Smooth muscle cell (in vitro differentiated cells): ENCODE data around the gene IL13RA2. TPM values are rescaled to one million over a fixed set of nuclear protein-coding genes. Genes with fewer than 3 reads are reported as not detected.

Source experiments
- DNase-seq: peaks from one replicate; lab custom pipeline; 2025; ENCODE audit not compliant: unreplicated experiment; lab: John Stamatoyannopoulos, UW
- H2AFZ ChIP-seq: fragments of 200-600 bp; sonication (generic); 2 replicates; pipeline ENCODE4 v1.6.0; 2016; ENCODE audit warnings: antibody characterized with exemption, low read depth, mild to moderate bottlenecking
- H3F3A ChIP-seq: fragments of 200-600 bp; sonication (generic); 2 replicates; pipeline ENCODE4 v1.6.0; 2017; ENCODE audit warnings: antibody characterized with exemption, low read depth
- H3K27ac ChIP-seq: fragments of 200-600 bp; sonication (generic); 2 replicates; pipeline ENCODE4 v1.5.1; 2016; ENCODE audit warnings: low read depth, mild to moderate bottlenecking
- H3K27me3 ChIP-seq: fragments of 200-600 bp; sonication (generic); 2 replicates; pipeline ENCODE4 v1.6.1; 2016; ENCODE audit warnings: low read depth, mild to moderate bottlenecking
- H3K36me3 ChIP-seq: fragments of 200-600 bp; sonication (generic); 2 replicates; pipeline ENCODE4 v1.5.1; 2016; ENCODE audit warnings: low read depth
- H3K4me1 ChIP-seq: fragments of 200-600 bp; sonication (generic); 2 replicates; pipeline ENCODE4 v1.5.1; 2016; ENCODE audit warnings: low read depth
- H3K4me2 ChIP-seq: fragments of 200-600 bp; sonication (generic); 2 replicates; pipeline ENCODE4 v1.6.0; 2016; ENCODE audit warnings: mild to moderate bottlenecking
- H3K4me3 ChIP-seq: fragments of 200-600 bp; sonication (generic); 2 replicates; pipeline ENCODE4 v1.5.1; 2016; ENCODE audit warnings: mild to moderate bottlenecking
- H3K79me2 ChIP-seq: fragments of 200-600 bp; sonication (generic); 2 replicates; pipeline ENCODE4 v1.6.0; 2016; ENCODE audit warnings: low read depth, mild to moderate bottlenecking
- H3K9ac ChIP-seq: fragments of 200-600 bp; sonication (generic); 2 replicates; pipeline ENCODE4 v1.6.0; 2016; ENCODE audit warnings: low read depth
- H3K9me3 ChIP-seq: fragments of 200-600 bp; sonication (generic); replicated peaks from 2 replicates; pipeline ENCODE4 v1.5.1; 2016; ENCODE audit warnings: low read depth
- H4K20me1 ChIP-seq: fragments of 200-600 bp; sonication (generic); 2 replicates; pipeline ENCODE4 v1.6.0; 2016; ENCODE audit warnings: low read depth
- WGBS: methylation state at CpG from one replicate; pipeline ENCODE4 v1.1.7; 2016; ENCODE audit warnings: low lambda C conversion rate; 5-methylcytosine and 5-hydroxymethylcytosine counted together
- polyA plus RNA-seq: library from polyadenylated mRNA; unstranded; fragments of >200 nt; fragmentation: Nextera tagmentation; extraction: Ambion mirVana; gene quantifications from 2 replicates; pipeline ENCODE4 v1.2.1, GENCODE V29; 2016
- total RNA-seq: library from RNA; depleted of rRNA; stranded (reverse); fragments of >200 nt; gene quantifications from 2 replicates; pipeline ENCODE4 v1.2.3, GENCODE V29; 2014
- TF ChIP-seq, protein P1 (sequence below): fragments of 200-600 bp; sonication (generic); IDR thresholded peaks from 2 replicates; pipeline ENCODE4 v1.5.1; 2017; ENCODE audit warnings: borderline replicate concordance, mild to moderate bottlenecking, antibody characterized with exemption; ENCODE audit not compliant: insufficient read depth, poor library complexity, severe bottlenecking

Gene IL13RA2
- total and polyA plus RNA-seq, 2 experiments from 2014 or later = 2.3 to 5.8 TPM

DNA sequence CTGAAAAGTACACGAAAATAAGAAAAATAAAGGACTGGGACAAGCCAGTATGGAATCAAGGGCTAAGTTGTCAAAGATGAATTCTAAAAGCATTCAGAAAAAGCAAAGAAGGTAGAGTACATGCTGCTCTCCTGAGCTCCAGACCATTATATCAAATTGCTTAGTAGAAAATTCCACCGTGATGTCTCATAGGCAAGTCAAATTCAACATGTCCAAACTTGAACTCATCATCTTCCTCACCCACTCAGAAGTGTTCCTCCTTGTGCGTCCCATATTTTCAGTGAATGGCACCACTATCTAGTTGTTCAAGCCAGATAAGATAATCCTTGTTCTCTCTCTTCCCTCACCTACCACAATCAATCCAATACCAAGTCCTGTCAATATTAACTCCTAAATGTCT is 37.5 kb upstream of the IL13RA2 start:
- no peak for DNase-seq

DNA sequence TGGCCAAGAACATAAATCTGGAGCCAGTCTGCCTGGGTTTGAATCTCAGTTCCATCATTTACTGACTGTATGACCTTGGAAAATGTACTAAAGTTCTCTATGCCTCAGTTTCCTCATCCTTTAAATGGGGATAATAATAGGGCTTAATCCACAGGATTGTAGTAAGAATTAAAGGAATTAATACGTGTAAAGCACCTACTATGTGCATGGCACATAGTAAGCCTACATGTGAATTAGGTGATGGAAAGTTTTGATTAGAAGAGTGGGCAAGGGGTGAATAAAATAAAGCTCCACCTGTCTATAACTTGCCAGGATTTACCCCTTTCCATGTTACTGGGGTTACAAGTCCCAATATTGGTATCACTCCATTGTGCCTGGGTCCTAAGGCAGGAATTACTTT is 35.8 kb upstream of the IL13RA2 start:
- Histone ChIP-seq H3K27ac (no peak overlapping the region), H3K36me3 (no peaks in the 10 kb centered on the region), H3K27me3 (no peaks in the 10 kb centered on the region), H3K9ac (no peak overlapping the region), H3K4me3 (no peak overlapping the region), H3K4me2 (no peak overlapping the region), H2AFZ (no peak overlapping the region), H3K79me2 (no peaks in the 10 kb centered on the region), H4K20me1 (no peaks in the 10 kb centered on the region), H3K9me3 (no peaks in the 10 kb centered on the region), H3F3A (no peaks in the 10 kb centered on the region), H3K4me1 (no peaks in the 10 kb centered on the region)
- no peak for DNase-seq
- WGBS = 45% methylated on average over 1 of the region's 1 CpG
- TF ChIP-seq, protein P1, sequence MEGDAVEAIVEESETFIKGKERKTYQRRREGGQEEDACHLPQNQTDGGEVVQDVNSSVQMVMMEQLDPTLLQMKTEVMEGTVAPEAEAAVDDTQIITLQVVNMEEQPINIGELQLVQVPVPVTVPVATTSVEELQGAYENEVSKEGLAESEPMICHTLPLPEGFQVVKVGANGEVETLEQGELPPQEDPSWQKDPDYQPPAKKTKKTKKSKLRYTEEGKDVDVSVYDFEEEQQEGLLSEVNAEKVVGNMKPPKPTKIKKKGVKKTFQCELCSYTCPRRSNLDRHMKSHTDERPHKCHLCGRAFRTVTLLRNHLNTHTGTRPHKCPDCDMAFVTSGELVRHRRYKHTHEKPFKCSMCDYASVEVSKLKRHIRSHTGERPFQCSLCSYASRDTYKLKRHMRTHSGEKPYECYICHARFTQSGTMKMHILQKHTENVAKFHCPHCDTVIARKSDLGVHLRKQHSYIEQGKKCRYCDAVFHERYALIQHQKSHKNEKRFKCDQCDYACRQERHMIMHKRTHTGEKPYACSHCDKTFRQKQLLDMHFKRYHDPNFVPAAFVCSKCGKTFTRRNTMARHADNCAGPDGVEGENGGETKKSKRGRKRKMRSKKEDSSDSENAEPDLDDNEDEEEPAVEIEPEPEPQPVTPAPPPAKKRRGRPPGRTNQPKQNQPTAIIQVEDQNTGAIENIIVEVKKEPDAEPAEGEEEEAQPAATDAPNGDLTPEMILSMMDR = no peak

More for the DNA sequence above, 37.5 kb upstream of the IL13RA2 start:
- Histone ChIP-seq H3K4me1 (no peaks in the 10 kb centered on the region), H3K4me3 (no peak overlapping the region), H3K79me2 (no peaks in the 10 kb centered on the region), H4K20me1 (no peaks in the 10 kb centered on the region), H3K36me3 (no peaks in the 10 kb centered on the region), H3F3A (no peaks in the 10 kb centered on the region), H3K9ac (no peak overlapping the region), H3K4me2 (no peak overlapping the region), H3K27me3 (no peaks in the 10 kb centered on the region), H2AFZ (no peak overlapping the region), H3K9me3 (no peaks in the 10 kb centered on the region), H3K27ac (no peak overlapping the region)
- TF ChIP-seq, protein P1 = no peak
- WGBS = 80% methylated on average over 3 of the region's 3 CpGs

DNA sequence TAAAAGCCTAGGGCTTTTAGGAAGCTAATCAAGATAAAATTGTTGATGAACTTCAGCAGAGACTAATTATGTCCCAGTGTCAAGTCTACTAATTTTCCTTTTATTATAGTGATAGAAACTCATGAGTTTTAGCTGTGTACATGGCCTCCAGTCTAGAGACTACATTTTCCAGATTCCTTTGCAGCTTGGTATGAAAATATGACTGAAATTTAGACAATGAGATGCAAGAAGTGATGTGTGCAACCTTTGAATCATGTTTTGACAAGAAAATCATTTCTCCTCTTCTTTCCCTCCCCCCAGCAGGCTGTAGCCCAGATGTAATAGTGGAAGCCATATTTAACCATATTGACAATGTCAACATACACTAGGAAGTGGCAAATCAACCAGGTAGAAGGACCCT is 30.3 kb upstream of the IL13RA2 start:
- Histone ChIP-seq H3K27me3 (no peaks in the 10 kb centered on the region), H3F3A (no peaks in the 10 kb centered on the region), H3K27ac (no peak overlapping the region), H3K36me3 (no peaks in the 10 kb centered on the region), H2AFZ (no peak overlapping the region), H3K4me2 (peak overlapping the region; percentile 35), H4K20me1 (no peaks in the 10 kb centered on the region), H3K9me3 (no peaks in the 10 kb centered on the region), H3K79me2 (no peaks in the 10 kb centered on the region), H3K9ac (no peak overlapping the region), H3K4me3 (no peak overlapping the region), H3K4me1 (no peaks in the 10 kb centered on the region)
- DNase-seq = no peak
- TF ChIP-seq, protein P1 = no peak

DNA sequence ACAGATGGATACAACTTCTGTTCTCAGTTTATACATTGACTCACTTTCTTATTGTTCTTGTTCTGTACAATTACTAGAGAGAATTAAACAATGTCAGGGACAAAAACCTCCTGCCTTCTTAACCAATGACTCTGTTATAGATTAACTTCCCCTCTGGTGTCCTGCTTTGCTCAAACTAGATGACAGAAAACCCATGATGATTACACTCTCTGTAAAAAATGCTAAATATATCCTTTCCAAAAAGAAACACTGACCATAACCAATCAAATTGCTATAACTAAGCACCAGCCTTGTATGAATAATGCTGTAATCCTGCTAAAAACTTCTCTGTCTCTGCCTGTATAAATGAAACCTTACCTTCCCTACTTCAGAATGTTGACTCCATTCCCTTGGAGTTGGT is 29.8 kb upstream of the IL13RA2 start:
- H3K4me2 ChIP-seq = peak overlapping the region; percentile 35
- no peak for DNase-seq
- H3K9me3 ChIP-seq = no peaks in the 10 kb centered on the region
- H3K36me3 ChIP-seq = no peaks in the 10 kb centered on the region
- TF ChIP-seq, protein P1 = no peak
- no peaks in the 10 kb centered on the region for H3K27me3 ChIP-seq
- H2AFZ ChIP-seq = no peak overlapping the region
- no peak overlapping the region for H3K9ac ChIP-seq
- H3F3A ChIP-seq = no peaks in the 10 kb centered on the region
- H3K4me3 ChIP-seq = no peak overlapping the region
- H4K20me1 ChIP-seq = no peaks in the 10 kb centered on the region
- no peak overlapping the region for H3K27ac ChIP-seq
- H3K79me2 ChIP-seq = no peaks in the 10 kb centered on the region
- no peaks in the 10 kb centered on the region for H3K4me1 ChIP-seq
